SH-SY5Y (cell line): ENCODE results near the gene COX5A.

Experiments used
- GATA2 ChIP-seq: IDR thresholded peaks from 2 replicates; pipeline ENCODE4 v1.6.1; 2011; ENCODE audit warnings: mild to moderate bottlenecking, low read depth, low read length
- GATA3 ChIP-seq: IDR thresholded peaks from 2 replicates; pipeline ENCODE4 v1.6.1; 2011; ENCODE audit warnings: low read depth, mild to moderate bottlenecking, low read length, moderate library complexity

DNA sequence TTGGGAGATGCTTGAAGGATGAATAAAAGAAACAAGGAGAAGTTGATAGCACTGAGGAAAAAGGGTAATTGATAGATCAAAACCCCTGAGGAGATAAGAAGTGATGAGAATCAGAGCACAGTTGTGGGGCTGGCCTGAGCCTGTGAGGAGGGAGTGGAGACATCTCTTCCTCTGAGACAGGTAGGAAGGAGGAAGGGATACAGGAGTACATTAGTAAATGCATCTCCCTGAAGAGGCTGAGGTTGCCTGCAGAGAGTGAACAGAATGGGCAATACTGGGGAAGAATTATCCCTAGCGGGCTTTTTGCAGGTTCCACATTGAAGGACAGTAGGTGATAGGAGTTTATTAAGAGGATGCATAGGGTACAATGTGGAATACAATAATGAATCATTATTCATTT lies 40.2 kb upstream of the COX5A start:
- TF ChIP-seq GATA2 (no peak), GATA3 (no peak)
